SU-DHL-6 (cell line): ENCODE results near the gene SLC9A5.

Experiments used
- H2AFZ ChIP-seq: fragments of 200-600 bp; sonication (generic); 2 replicates; pipeline ENCODE4 v1.6.1; 2014; ENCODE audit warnings: low read depth, mild to moderate bottlenecking, moderate library complexity, mixed read lengths, antibody characterized with exemption, low read length; ENCODE audit not compliant: severe bottlenecking
- H3F3A ChIP-seq: fragments of 200-600 bp; shearing (Covaris generic); 2 replicates; pipeline ENCODE4 v1.6.0; 2016; ENCODE audit warnings: antibody characterized with exemption, mild to moderate bottlenecking; ENCODE audit not compliant: insufficient read depth
- H3K27ac ChIP-seq: fragments of 200-600 bp; sonication (generic); 2 replicates; pipeline ENCODE4 v1.5.1; 2016; ENCODE audit warnings: low read depth, mild to moderate bottlenecking, low read length, moderate library complexity, mixed read lengths
- H3K27me3 ChIP-seq: fragments of 200-600 bp; sonication (generic), shearing (Covaris generic); 2 replicates; pipeline ENCODE4 v1.6.0; 2014; ENCODE audit warnings: mild to moderate bottlenecking, low read length
- H3K36me3 ChIP-seq: fragments of 200-600 bp; sonication (generic); 2 replicates; pipeline ENCODE4 v1.6.1; 2014; ENCODE audit warnings: mild to moderate bottlenecking, low read length, mixed read lengths
- H3K4me2 ChIP-seq: fragments of 300-600, 200-600 bp; shearing (Covaris generic), sonication (generic); 2 replicates; pipeline ENCODE4 v1.6.0; 2014; ENCODE audit warnings: low read length, low read depth, mild to moderate bottlenecking; ENCODE audit not compliant: poor library complexity, severe bottlenecking
- H3K4me3 ChIP-seq: fragments of 200-600 bp; sonication (generic); 2 replicates; pipeline ENCODE4 v1.5.1; 2014; ENCODE audit warnings: antibody characterized with exemption, low read length, mild to moderate bottlenecking, mixed read lengths; ENCODE audit not compliant: insufficient read depth, poor library complexity, severe bottlenecking
- H3K79me2 ChIP-seq: fragments of 200-600 bp; sonication (generic); 2 replicates; pipeline ENCODE4 v1.6.1; 2014; ENCODE audit warnings: mild to moderate bottlenecking, low read length, moderate library complexity; ENCODE audit not compliant: insufficient read depth
- H3K9ac ChIP-seq: fragments of 200-600 bp; sonication (generic); 2 replicates; pipeline ENCODE4 v1.7.0; 2014; ENCODE audit warnings: mild to moderate bottlenecking, low read length
- H3K9me2 ChIP-seq: fragments of 200-600 bp; sonication (generic); replicated peaks from 2 replicates; pipeline ENCODE4 v1.6.1; 2014; ENCODE audit warnings: low read length; ENCODE audit not compliant: insufficient read depth
- H3K9me3 ChIP-seq: fragments of 200-600 bp; sonication (generic); 2 replicates; pipeline ENCODE4 v1.6.1; 2014; ENCODE audit warnings: low read length, mixed read lengths; ENCODE audit not compliant: insufficient read depth
- H4K20me1 ChIP-seq: fragments of 200-600 bp; sonication (generic); 2 replicates; pipeline ENCODE4 v1.6.1; 2014; ENCODE audit warnings: low read depth, mild to moderate bottlenecking, antibody characterized with exemption, low read length, moderate library complexity, mixed read lengths
- EZH2phosphoT487 ChIP-seq: fragments of 200-600 bp; sonication (generic), shearing (Covaris generic); conservative IDR thresholded peaks from 2 replicates; pipeline ENCODE4 v1.6.1; 2018; ENCODE audit warnings: mild to moderate bottlenecking, antibody characterized with exemption, low read length, moderate library complexity, mixed read lengths
- TF ChIP-seq, protein P1 (sequence below): fragments of 200-600 bp; sonication (generic); IDR thresholded peaks from one replicate; pipeline ENCODE4 v1.5.1; 2017; ENCODE audit warnings: antibody characterized with exemption, mild to moderate bottlenecking, low read length, moderate library complexity; ENCODE audit not compliant: insufficient read depth, poor library complexity, severe bottlenecking

SLC9A5 gene

DNA sequence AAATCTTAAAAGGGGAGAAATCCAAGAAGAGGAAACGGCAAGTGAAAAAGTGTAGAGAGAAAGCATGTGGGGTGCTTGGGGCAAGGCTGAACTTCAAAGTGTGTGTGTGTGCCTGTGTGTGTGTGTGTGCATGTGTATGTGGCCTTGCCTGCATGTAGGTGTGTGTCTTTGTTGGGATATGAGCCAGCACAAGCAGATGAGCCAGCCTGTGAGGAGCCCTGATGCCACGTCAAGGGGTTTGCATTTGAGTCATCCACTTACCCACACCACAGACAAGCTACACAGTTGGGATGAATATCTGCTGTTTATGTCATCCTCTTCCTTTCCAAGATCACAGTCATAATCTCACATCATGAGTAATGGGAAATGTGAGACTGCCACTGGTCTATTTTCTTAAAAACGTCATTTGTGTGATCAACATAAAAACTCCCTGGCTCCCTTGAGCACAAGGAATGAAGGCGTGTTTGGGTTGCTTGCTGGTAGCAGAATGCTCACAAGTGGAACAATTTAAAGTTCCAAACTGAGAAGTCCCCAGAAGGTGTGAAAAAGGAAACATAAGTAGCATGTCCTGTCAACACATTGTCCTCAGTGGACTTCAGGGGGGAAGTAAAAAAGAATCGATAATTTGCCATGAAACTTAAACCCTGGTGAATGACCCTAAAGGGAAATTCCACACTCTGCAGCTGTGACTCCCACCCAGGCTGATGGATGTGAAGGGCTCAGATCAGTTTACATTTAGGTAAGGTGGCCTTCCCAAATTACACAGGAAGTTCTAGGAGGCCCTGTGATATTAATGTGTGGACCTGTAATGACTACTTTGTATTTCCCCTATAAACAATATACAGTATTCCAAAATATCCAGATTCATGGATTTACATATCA, 63.1 kb downstream of the SLC9A5 start:
- Histone ChIP-seq H3K27ac (no peak overlapping the region), H3K4me2 (no peak overlapping the region), H3K9ac (no peak overlapping the region), H3K79me2 (no peaks in the 10 kb centered on the region), H2AFZ (no peak overlapping the region), H3F3A (no peaks in the 10 kb centered on the region), H3K36me3 (no peaks in the 10 kb centered on the region), H4K20me1 (no peaks in the 10 kb centered on the region), H3K4me3 (no peak overlapping the region), H3K27me3 (no peaks in the 10 kb centered on the region), H3K9me2 (no peaks in the 10 kb centered on the region), H3K9me3 (no peaks in the 10 kb centered on the region)
- TF ChIP-seq EZH2phosphoT487 = no peak
- TF ChIP-seq, protein P1, sequence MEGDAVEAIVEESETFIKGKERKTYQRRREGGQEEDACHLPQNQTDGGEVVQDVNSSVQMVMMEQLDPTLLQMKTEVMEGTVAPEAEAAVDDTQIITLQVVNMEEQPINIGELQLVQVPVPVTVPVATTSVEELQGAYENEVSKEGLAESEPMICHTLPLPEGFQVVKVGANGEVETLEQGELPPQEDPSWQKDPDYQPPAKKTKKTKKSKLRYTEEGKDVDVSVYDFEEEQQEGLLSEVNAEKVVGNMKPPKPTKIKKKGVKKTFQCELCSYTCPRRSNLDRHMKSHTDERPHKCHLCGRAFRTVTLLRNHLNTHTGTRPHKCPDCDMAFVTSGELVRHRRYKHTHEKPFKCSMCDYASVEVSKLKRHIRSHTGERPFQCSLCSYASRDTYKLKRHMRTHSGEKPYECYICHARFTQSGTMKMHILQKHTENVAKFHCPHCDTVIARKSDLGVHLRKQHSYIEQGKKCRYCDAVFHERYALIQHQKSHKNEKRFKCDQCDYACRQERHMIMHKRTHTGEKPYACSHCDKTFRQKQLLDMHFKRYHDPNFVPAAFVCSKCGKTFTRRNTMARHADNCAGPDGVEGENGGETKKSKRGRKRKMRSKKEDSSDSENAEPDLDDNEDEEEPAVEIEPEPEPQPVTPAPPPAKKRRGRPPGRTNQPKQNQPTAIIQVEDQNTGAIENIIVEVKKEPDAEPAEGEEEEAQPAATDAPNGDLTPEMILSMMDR = no peak

- Histone ChIP-seq H3K79me2 (no peaks in the 10 kb centered on the region), H3K4me2 (no peak overlapping the region), H3F3A (no peaks in the 10 kb centered on the region), H3K9me3 (no peaks in the 10 kb centered on the region), H3K9ac (no peak overlapping the region), H3K36me3 (no peaks in the 10 kb centered on the region), H2AFZ (no peak overlapping the region), H3K4me3 (no peak overlapping the region), H4K20me1 (no peaks in the 10 kb centered on the region), H3K27ac (no peak overlapping the region), H3K27me3 (no peaks in the 10 kb centered on the region), H3K9me2 (no peaks in the 10 kb centered on the region)
- TF ChIP-seq, protein P1 = no peak
- TF ChIP-seq EZH2phosphoT487 = no peak
Measured at GRCh38 chr16:67312719-67313118, 63.9 kb downstream of the SLC9A5 start.

DNA sequence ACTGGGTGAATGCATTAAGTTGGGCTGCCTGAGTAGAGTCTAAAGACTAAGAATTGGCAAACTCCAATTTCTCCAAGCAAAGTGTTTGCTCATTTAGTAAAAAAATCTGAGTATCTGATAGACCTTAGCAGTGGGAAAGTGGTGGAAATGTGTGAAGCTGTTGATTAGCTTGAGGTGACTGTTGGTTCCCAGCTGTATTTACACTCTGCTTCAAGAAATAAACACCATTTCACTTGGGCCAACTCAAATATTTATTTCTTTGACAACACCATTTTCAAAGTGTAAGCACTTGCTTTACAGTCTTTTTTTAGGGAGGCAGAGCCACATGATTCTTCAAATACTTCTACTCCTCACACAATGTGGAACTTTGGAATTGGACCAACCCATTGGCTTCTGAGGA, 69.1 kb downstream of the SLC9A5 start:
- no peaks in the 10 kb centered on the region for H3F3A ChIP-seq
- H3K9me3 ChIP-seq = no peaks in the 10 kb centered on the region

More for the DNA sequence above, 69.1 kb downstream of the SLC9A5 start:
- H3K27ac ChIP-seq = no peak overlapping the region
- no peaks in the 10 kb centered on the region for H3K36me3 ChIP-seq
- TF ChIP-seq, protein P1 = no peak
- TF ChIP-seq EZH2phosphoT487 = no peak
- H3K9me2 ChIP-seq = no peaks in the 10 kb centered on the region
- H3K4me2 ChIP-seq = no peak overlapping the region
- no peak overlapping the region for H3K4me3 ChIP-seq
- no peaks in the 10 kb centered on the region for H4K20me1 ChIP-seq
- H2AFZ ChIP-seq = no peak overlapping the region
- no peaks in the 10 kb centered on the region for H3K79me2 ChIP-seq
- peaks cover 7% of the 10 kb centered on the region; the same call in 1 of the 2 replicates for H3K27me3 ChIP-seq
- no peak overlapping the region for H3K9ac ChIP-seq
